Measurements from ENCODE around the gene PMEPA1.

The PMEPA1 gene

GRCh38 chr20:57693002-57693582, 16.7 kb downstream of the PMEPA1 start:
- no peak for DNase-seq

DNA sequence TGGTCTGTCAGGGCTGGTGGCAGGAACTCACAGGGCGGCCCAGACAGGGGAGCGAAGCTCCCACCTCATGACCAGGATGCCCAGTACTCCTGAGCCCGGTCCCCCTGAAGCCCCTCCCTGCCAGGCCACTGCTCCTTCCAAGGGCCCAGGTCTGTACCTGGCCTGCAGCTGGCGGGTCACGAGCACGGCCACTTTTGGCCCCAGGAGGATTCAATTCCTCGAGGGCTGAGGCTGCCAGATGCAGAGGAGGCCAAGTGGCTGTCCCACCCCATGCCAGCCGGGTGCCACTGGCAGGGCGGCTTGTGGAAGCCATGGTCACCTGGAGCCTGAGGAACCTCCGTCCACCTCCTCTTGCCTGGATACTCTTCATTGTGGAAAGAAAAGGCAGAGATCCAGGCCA, 17.4 kb downstream of the PMEPA1 start:
- DNase-seq: no peak

DNA sequence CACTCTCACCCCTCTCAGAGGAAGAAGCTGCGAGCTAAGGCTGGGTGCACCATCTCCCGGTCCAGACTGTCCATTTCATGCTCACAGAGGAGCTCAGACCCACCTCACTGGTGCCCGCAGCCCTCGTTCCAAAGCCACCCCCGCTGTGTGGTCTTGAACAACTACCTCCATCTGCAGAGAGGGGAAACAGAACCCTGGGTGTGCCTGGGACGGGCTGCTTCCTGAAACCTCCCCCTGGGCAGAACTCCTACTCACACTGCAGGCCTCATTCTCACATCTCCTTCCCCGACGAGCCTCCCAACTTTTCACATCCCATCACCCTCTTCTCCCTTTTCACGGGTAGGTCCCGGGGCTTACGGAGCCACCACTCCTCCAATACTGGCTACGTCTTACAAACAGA, 18.1 kb downstream of the PMEPA1 start:
- no peak for DNase-seq

GRCh38 chr20:57690525-57690924, 19.3 kb downstream of the PMEPA1 start:
- no peak for DNase-seq

GRCh38 chr20:57689745-57690481, 19.9 kb downstream of the PMEPA1 start:
- no peak for DNase-seq

DNA sequence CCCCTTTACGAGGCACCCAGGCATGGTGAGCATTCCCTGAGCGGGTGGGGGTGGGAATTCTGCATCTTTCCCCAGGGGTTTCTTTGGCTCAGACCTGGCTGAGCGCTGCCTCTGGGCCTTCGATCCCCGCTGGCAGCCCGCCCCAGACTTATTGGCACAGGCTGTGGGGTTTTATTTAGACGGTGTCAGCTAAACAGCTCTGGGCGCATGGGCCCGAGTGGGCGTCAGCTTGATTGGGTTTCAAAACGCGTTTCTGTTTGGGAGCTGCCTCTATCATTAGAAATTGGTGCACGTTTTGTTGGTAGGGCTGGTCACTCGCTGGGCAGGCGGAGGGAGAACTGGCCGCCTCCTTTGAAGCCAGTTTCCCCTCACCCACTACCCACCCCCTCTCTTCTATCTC, 21.0 kb downstream of the PMEPA1 start:
- DNase-seq: no peak

- DNase-seq: no peak
These were observed 21.5 kb downstream of the PMEPA1 start for GRCh38 chr20:57688295-57688694.

DNA sequence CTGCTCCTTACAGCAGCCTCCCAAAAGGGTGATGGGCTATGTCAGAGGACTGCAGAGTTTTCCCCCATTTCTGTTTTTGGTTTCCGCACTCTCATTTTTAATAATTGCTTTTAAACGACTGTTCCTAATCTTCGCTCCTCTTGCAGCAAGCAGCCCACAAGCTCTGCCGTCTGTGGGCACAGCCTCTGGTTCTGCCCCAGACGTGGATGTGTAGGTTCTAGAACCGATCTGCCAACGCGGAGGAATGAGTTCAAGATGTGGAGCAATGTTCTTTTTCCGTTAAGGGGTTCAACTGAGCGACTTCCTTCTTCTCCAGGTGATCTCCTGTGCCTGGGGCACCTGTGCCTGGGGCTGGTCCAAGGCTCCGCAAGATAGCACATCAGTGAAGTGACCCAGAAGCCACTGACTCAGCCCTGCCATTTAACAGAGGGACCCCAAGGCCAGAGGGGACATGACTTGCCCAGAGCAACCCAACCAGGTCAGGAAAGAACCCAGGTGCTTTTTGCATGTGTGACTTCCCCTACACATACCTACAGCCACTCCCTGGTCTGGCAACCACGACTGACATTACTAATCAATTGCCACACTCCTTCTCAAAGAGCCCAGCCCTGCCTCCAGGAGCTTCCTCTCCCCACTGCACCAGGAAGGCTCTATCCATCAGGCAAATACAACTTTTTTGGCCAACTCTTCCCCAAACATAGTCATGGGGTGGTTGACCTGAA, 22.7 kb downstream of the PMEPA1 start:
- no peak for DNase-seq

DNA sequence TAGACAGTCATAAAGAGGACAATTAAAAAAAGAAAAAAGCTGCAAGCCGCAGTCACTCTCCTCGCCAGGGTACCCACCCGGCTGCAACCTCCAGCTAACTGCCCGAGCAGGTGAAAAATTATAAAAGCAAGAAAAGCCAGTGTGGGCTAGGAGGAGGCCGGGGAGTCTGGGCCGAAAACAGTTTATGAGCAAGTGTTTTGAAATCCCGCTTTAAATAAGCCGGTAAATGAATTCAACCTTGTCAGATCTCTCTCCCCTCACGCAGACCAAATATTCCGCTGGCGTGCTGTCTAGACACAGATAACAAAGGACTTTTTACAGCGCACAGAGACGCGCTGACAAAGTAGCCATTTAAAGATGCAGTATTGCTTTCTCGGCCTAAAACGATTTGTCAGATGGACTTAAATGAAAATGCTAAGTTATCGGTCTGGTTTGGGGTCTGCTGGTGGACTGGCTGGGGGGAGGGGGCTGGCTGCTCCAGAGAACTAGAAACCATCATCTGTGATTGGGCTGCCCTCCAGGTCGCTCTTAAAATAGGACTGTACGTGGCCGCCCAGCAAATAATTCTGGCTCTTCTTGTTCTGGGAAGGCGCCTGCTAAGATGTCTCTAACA, 24.6 kb downstream of the PMEPA1 start:
- DNase-seq: no peak

DNA sequence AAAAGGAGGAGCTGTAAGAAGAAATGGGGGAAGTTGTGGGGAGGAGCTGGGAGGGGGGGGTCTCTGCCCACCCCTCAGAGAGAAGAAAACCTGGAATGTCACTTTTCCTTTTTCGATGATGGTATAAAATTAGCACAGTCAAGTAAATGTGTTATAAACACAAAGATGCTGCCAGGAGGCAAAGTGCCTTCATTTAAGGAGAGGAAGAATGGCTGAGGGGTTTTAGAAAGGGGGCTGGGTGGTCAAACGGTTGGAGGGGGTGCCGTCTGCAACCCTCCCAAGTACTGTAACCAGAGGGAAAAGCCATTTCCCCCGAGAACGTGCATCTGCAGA, 25.0 kb downstream of the PMEPA1 start:
- DNase-seq: no peak

DNA sequence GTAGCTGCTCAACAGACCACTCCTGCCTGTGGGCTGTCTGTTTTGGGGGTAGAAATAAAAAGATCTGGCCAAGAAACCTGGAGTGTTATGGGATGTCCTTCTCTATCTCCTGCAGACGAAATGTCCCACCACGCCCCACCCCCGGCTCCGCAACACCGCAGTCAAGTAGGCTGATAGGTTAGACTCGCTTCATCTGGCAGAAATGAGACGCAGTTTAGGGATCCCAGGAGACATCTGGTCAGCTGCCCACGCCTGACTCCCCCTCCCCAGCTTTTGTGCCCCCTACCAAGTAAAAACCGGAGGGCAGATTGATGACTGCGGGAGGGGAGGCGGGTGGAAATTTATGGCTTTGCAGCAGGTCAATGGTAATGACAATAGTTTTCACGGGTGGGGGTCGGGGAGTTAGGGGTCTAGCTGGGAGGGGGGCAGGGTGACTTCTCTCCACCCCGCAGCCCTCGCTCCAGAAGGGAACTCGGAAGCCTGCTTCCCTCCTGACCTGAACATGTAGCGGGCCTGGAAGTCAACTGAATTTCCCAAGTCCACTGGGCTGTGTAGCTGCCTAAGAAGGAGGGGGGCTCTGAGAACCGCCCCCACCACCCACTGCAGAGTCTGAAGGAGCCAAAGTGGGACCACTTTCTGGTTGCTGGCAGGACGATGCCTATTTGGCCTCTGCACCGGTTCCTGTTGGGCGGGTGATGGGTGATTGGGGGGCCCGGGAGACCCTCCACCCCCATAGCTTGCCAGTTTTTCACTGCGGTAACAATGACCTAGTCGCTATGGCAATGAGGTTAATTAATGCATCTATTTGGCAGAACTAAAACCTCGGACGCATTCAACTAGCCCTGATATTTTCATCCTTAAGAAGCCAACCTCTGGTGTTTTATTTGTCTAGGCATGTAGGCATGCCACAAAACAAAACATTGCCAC, 25.7 kb downstream of the PMEPA1 start:
- DNase-seq: no peak

GRCh38 chr20:57683287-57683686, 26.5 kb downstream of the PMEPA1 start:
- no peak for DNase-seq

GRCh38 chr20:57682184-57683101, 27.4 kb downstream of the PMEPA1 start:
- no peak for DNase-seq

DNA sequence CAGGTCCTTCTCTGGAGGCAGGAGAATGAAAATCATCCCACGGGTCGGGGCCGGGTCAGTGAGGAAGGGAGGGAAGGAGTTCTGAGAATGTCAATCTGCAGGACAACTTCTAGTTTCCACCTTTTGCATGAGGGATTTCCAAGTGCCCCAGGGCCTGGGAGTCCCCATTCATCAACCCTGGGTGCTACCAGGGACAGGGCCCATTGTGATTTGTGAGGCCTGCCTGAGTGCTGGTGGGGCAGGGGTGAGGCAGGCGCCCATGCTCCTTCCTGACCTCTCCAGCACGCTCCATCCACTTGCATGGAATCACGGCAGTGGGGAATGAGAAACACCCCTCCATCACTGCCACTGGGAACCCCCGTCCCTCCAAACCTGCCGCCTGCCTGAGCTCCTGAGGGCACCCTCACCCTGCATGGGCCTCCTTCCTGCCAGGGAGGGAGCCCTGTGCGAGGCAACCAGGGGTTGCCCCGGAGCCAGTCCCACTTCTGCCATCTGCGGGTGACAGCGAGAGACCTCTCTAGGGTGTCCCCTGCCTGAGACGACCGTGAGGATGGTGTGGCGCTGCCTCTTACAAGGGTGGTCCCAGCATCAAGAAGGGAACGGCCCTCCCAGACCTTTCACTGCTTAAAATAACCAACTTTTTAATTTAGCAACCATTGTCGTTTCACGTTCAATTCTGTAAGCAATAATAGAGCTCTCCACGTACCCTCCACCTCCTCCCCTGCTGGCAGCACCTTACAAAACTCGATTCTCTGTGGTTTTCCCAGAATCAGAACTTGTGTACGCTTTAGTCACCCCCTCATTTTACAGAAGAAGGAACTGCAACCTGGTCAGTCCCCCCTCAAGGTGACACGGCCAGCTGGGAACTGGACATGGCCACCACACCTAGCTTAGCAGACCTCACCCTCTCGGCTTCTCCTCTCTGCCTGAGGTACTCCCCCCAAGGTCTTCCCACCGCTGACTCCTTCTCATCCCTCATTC, 28.6 kb downstream of the PMEPA1 start:
- no peak for DNase-seq

DNA sequence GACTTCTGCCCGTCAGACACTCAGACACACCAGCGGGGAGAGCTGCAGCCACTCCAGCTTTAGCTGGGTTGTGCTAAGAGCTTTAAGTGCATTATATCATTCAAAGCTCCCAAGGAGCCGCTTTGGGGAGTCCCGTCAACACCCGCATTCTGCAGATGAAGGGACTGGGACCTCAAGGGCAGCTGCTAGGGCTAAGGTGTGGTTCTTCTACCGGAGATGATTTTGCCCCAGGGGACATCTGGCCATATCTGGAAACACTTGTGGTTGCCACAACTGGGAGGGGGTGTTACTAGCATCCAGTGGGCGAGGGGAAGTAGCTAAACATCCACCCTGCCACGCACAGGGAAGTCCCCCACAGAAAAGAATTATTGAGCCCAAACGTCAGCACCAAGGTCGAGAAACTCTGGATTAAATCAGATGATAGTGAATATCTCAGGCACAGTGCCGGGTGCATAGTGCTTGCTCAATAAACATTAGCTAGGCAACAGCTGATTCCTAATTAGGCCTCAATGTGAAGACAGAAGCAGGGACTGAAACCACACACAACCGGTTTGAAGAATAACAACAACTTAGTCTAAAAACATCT, 29.6 kb downstream of the PMEPA1 start:
- DNase-seq: no peak

GRCh38 chr20:57679113-57679512, 30.7 kb downstream of the PMEPA1 start:
- DNase-seq: no peak

- DNase-seq: no peak
These were observed 31.5 kb downstream of the PMEPA1 start for GRCh38 chr20:57678340-57678739.

GRCh38 chr20:57677584-57677982, 32.2 kb downstream of the PMEPA1 start:
- DNase-seq: no peak

DNA sequence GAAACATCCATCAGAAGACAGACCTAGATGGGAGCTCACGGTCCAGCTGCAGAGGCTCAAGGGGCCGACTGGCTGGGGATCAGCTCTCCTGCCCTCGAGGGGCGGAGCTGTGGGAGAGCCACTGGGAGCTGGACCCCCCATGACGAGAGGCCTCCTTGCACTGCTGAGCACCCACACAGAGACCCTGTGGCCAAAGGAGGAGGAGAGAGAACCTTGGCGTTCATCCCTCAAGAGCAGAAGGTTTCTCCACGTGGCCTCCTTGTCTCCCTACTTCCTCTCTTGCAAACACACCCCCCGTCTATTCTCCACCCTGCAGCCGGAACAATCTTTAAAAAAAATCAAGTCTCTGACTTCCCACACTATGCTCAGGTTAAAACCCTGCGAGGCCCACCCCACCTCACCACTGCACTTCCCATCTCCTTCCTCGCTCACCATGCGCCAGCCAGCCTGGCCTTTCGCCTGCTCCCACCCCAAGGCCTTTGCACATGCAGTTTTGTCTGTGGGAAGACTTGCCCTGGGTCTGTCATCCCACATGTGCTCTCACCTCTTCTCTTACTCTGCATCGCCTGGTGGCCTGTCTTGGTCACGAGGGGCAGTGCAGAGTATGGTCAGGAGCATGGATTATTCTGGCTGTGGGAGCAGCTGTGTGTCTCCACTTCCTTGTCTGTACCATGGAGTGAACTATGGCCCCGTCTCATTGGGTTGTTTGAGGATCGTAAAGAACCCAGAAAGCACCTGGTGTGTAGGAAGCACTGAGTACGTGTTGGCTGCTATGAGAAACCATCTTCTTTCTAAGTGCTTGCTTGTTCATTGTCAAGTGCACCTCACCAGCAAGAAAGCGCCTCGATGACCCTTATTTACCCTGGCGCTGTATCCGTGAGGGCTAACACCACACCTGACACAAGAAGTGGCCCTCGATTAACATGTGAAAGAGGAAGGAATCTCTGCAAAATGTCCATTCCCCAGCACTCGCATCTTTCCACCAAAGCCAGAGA, 32.9 kb downstream of the PMEPA1 start:
- DNase-seq: no peak

Measured in activated CD8-positive, alpha-beta memory T cell treated with anti-CD3 and anti-CD28 coated beads, Interleukin-2, amount 50 U/mL, for 48 hours (primary cell).